ENCODE data around the gene MXRA8. TPM values are rescaled to one million over a fixed set of nuclear protein-coding genes. Genes with fewer than 3 reads are reported as not detected.

The MXRA8 gene
- total and polyA plus RNA-seq, 2 donors (not counting 3 experiments of a cell fraction or from before 2014, with no cell fraction given): 0.82 to 1.9 TPM

DNA sequence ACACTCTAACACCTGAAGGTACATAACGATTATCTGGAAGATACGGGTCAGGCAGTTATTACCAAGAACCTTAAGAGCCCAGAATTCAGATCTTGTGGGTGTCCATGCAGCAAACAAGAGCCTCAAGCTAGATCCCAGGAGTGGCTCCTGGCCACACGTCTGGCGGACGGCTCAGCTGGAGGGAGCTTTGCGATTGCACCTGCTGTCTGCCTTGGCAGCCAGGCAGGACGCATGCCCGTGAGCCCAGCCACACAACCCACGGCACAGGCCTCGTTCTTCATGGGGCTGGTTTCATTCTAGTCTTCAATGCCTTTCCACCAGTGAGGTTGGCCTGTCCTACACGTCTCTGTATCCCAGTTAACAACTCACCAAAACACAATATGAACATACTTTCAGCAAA, 35.1 kb upstream of the MXRA8 start:
- intact Hi-C loops (cut with micrococcal nuclease): no loop called here

DNA sequence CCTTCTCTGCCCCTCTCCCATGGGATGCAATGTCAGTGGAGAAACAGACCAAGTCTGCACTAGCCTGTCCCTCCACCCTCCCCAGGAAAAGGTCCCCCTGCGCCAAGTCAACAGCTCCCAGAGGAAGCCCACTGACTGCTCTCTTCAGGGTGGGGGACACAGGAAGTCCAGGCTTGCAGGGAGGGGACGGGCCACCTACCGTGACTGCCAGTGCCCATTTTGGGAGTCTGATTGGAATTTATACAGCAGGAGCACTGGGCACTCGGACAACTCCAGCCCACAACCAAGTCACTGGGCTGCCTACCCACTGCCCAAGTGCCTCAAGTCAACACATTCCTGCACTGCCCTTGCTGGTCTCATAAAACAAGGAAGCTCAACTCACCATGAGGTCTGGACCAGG, 34.7 kb upstream of the MXRA8 start:
- no peaks in the 10 kb centered on the region for H3K9me1 ChIP-seq (replicated peaks; ENCODE audit: control insufficient read depth, extremely low read depth, insufficient read depth, low read length)
- H3K36me3 ChIP-seq (ENCODE audit: control insufficient read depth in 2 of 2, extremely low read depth in 1 of 2, insufficient read depth in 2 of 2, low read length in 2 of 2): peaks cover 30 to 49% of the 10 kb centered on the region in 2 experiments
- H2AFZ ChIP-seq (ENCODE audit: low read depth, low read length): no peak overlapping the region
- no peaks in the 10 kb centered on the region for H4K20me1 ChIP-seq (replicated peaks; ENCODE audit: control insufficient read depth, extremely low read depth, insufficient read depth, low read length)
- no peak for FAIRE-seq
- TF ChIP-seq EZH2 (IDR thresholded peaks at IDR 0.05; ENCODE audit: borderline replicate concordance, low read depth, low read length, severe bottlenecking) (no peak), POLR2AphosphoS5 (IDR thresholded peaks at IDR 0.05; ENCODE audit: insufficient read depth, low read depth, low read length) (no peak), JUN (IDR thresholded peaks at IDR 0.05; ENCODE audit: borderline replicate concordance, insufficient read depth, insufficient read length, low read depth) (no peak), GATA2 (IDR thresholded peaks at IDR 0.05; ENCODE audit: insufficient read depth, insufficient read length, low read depth, low read length) (no peak), POLR2A (IDR thresholded peaks at IDR 0.05; ENCODE audit: low read depth, low read length) (no peak), FOS (IDR thresholded peaks at IDR 0.05; ENCODE audit: borderline replicate concordance, insufficient read depth, low read length) (no peak), MYC (IDR thresholded peaks at IDR 0.05; ENCODE audit: low read depth, low read length) (no peak)
- TF ChIP-seq, protein P1, sequence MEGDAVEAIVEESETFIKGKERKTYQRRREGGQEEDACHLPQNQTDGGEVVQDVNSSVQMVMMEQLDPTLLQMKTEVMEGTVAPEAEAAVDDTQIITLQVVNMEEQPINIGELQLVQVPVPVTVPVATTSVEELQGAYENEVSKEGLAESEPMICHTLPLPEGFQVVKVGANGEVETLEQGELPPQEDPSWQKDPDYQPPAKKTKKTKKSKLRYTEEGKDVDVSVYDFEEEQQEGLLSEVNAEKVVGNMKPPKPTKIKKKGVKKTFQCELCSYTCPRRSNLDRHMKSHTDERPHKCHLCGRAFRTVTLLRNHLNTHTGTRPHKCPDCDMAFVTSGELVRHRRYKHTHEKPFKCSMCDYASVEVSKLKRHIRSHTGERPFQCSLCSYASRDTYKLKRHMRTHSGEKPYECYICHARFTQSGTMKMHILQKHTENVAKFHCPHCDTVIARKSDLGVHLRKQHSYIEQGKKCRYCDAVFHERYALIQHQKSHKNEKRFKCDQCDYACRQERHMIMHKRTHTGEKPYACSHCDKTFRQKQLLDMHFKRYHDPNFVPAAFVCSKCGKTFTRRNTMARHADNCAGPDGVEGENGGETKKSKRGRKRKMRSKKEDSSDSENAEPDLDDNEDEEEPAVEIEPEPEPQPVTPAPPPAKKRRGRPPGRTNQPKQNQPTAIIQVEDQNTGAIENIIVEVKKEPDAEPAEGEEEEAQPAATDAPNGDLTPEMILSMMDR (IDR thresholded peaks at IDR 0.05; ENCODE audit: extremely low read depth in 1 of 2, insufficient read depth in 1 of 2, low read depth in 1 of 2, low read length in 2 of 2): no peak
- TF ChIP-seq, protein P2, sequence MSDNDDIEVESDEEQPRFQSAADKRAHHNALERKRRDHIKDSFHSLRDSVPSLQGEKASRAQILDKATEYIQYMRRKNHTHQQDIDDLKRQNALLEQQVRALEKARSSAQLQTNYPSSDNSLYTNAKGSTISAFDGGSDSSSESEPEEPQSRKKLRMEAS (IDR thresholded peaks at IDR 0.05; ENCODE audit: insufficient read depth, insufficient read length): no peak
- H3K9ac ChIP-seq (replicated peaks; ENCODE audit: extremely low read depth, insufficient read depth, low read length): no peak overlapping the region
- peaks cover 9% of the 10 kb centered on the region for H3K4me1 ChIP-seq (ENCODE audit: control insufficient read depth, extremely low read depth, insufficient read depth, low read length)
- H3K4me2 ChIP-seq (ENCODE audit: insufficient read depth, low read length): no peak overlapping the region
- POLR2A ChIA-PET: no interaction called here
- dilution Hi-C loops (cut with MboI; ENCODE audit: extremely low pct_ligation_motif_present, low sequenced_read_pairs): no loop called here
- H3K4me3 ChIP-seq (replicated peaks in 1 of 3; ENCODE audit: insufficient read depth in 1 of 3, low read depth in 1 of 3, low read length in 3 of 3): no peak overlapping the region
- H3K9me3 ChIP-seq (replicated peaks; ENCODE audit: control insufficient read depth, insufficient read depth, low read length): no peaks in the 10 kb centered on the region
- intact Hi-C loops (cut with micrococcal nuclease): no loop called here
- DNase-seq (ENCODE audit: low read depth, low spot score): no peak
- no peaks in the 10 kb centered on the region for H3K27me3 ChIP-seq (ENCODE audit: control insufficient read depth in 2 of 2, insufficient read depth in 2 of 2, low read length in 2 of 2)
- CTCF ChIA-PET: no interaction called here
- H3K27ac ChIP-seq (ENCODE audit: insufficient read depth, low read depth, low read length): no peak overlapping the region
- H3K79me2 ChIP-seq (ENCODE audit: control insufficient read depth, insufficient read depth, low read length): peaks cover 34% of the 10 kb centered on the region
- no TSS peak for BruUV-seq (replicated peaks)

More for the DNA sequence above, 35.1 kb upstream of the MXRA8 start:
- TF ChIP-seq JUN (IDR thresholded peaks at IDR 0.05; ENCODE audit: borderline replicate concordance, insufficient read depth, insufficient read length, low read depth) (no peak), GATA2 (IDR thresholded peaks at IDR 0.05; ENCODE audit: insufficient read depth, insufficient read length, low read depth, low read length) (no peak), POLR2A (IDR thresholded peaks at IDR 0.05; ENCODE audit: low read depth, low read length) (no peak)
- TF ChIP-seq, protein P1 (IDR thresholded peaks at IDR 0.05; ENCODE audit: extremely low read depth in 1 of 2, insufficient read depth in 1 of 2, low read depth in 1 of 2, low read length in 2 of 2): no peak
- TF ChIP-seq, protein P2 (IDR thresholded peaks at IDR 0.05; ENCODE audit: insufficient read depth, insufficient read length): no peak
- Histone ChIP-seq H3K36me3 (ENCODE audit: control insufficient read depth in 2 of 2, extremely low read depth in 1 of 2, insufficient read depth in 2 of 2, low read length in 2 of 2) (peaks cover 30 to 49% of the 10 kb centered on the region in 2 experiments), H3K9me1 (replicated peaks; ENCODE audit: control insufficient read depth, extremely low read depth, insufficient read depth, low read length) (no peaks in the 10 kb centered on the region), H3K27me3 (ENCODE audit: control insufficient read depth in 2 of 2, insufficient read depth in 2 of 2, low read length in 2 of 2) (no peaks in the 10 kb centered on the region), H3K9ac (replicated peaks; ENCODE audit: extremely low read depth, insufficient read depth, low read length) (no peak overlapping the region), H3K4me1 (ENCODE audit: control insufficient read depth, extremely low read depth, insufficient read depth, low read length) (peaks cover 13% of the 10 kb centered on the region), H3K79me2 (ENCODE audit: control insufficient read depth, insufficient read depth, low read length) (peaks cover 38% of the 10 kb centered on the region), H2AFZ (ENCODE audit: low read depth, low read length) (no peak overlapping the region), H3K4me3 (replicated peaks in 1 of 3; ENCODE audit: insufficient read depth in 1 of 3, low read depth in 1 of 3, low read length in 3 of 3) (no peak overlapping the region), H3K9me3 (replicated peaks; ENCODE audit: control insufficient read depth, insufficient read depth, low read length) (no peaks in the 10 kb centered on the region), H3K27ac (ENCODE audit: insufficient read depth, low read depth, low read length) (no peak overlapping the region), H3K4me2 (ENCODE audit: insufficient read depth, low read length) (no peak overlapping the region), H4K20me1 (replicated peaks; ENCODE audit: control insufficient read depth, extremely low read depth, insufficient read depth, low read length) (no peaks in the 10 kb centered on the region)
- dilution Hi-C loops (cut with MboI; ENCODE audit: extremely low pct_ligation_motif_present, low sequenced_read_pairs): no loop called here
- ChIA-PET POLR2A (no interaction called here), CTCF (no interaction called here)
- no TSS peak for BruUV-seq (replicated peaks)
- FAIRE-seq: no peak
- no peak for DNase-seq (ENCODE audit: low read depth, low spot score)

All from endothelial cell of umbilical vein (primary cell).